NCI-H2196 treated with DMSO at 0.1 percent for 48 hours (cell line): ENCODE measurements around the gene CHRNB2.
A peak's percentile ranks its signal among the peaks of the same experiment; 100 is the strongest.

Source experiments
- DNase-seq: peaks from one replicate; lab custom pipeline; 2025; ENCODE audit not compliant: unreplicated experiment; lab: John Stamatoyannopoulos, UW

The CHRNB2 gene

DNA sequence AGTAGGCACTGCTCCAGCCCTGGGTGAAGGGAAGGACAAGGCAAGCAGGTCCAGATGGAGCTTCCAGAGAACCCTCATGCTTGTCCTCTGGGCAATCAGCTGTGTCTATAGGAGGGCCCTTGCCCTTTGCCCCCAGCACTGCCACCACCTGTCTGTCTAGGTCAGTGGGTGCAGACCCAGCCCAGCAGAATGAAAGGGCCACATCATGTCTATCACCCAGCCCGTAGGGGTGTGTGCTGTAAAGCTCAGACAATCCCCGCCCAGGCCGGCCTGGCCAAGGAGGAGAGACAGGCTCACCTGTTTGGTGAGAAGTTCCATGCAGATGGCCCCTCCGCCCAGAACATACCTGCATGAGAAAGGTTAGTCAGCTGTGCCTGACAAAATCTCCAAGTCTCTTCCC, 16.1 kb upstream of the CHRNB2 start:
- no peak for DNase-seq

DNA sequence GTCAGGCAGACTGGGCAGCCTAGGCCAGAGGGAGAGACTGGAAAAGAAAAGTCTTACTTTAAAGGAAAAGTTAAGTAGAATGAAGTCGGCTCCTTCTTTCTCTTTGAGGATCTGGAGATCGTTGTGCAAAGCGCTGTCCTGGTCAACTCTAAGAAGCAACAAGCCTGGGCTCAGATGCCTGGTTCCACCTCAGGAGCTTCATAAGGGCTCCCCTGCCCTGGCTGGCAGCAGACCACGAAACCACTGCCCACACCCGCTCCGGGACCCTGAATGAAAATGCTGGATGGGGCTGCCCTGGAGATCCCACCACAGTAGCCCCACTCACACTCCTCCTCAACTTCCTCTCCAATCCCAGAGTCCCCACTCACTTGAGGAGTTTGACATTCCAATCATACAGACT, 15.5 kb upstream of the CHRNB2 start:
- no peak for DNase-seq

DNA sequence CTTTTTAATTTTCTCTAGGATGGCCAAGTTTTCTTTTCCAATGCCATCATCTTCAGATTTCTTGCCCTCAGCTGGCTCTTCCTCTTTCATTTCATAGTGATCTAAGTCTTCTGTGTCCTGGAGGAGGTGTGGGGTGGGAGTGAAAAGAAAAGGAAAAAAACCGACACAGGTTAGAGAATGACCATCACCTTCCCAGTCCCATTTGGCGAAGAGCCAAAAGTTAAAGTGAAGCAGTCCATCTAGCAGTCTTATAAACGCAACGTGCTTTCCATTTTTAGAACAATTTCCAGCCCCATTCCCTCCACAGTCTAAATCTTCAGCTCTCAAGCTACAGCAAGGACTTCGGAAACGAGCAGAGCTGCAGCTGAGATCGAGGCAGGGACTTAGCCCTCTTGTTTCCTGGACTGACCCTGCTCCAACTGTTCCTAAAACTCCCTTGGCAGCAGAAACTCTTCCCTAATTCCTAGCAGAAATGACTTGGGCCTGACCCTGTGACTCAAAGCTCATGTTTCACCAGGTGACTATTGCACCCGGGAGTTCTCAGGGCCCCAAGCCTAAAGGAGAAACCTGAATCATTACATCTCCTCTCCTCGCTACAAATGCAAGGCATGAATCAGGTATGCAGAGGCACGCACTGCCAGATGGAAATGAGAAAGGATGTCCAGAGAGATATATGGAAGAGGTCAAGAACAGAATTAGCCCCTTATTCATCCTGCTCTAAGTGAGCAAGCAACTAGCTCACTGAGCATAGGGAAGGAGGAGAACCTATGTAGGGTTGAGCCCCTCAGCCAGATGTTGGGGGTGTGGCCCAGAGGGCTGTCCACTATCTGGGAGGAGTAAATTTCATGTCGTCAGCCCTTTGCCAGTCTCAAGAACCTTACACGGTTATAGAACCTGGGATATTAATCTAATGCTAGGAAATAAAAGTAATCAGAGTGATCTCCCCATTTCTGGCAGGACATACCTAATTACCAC, 14.2 kb upstream of the CHRNB2 start:
- DNase-seq = no peak

DNA sequence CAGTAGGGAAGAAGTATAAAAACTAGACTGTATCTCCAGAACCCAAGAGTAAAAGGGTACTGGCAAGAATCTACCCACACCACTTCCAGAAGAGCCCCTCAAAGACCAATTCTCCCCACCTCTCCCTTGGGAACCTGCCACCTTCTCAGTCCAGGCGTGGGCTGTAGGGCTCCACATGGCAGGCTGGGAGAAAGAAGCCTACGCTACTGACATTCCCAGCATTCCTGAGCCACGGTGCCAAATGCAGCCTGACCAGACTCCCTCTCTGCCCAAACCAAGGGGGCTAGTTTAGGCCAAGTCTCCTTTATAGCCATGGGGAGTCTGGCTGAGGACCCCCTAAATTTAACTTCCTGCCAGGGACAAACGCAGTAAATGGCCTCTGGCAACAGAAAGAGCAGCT, 11.2 kb upstream of the CHRNB2 start:
- no peak for DNase-seq

DNA sequence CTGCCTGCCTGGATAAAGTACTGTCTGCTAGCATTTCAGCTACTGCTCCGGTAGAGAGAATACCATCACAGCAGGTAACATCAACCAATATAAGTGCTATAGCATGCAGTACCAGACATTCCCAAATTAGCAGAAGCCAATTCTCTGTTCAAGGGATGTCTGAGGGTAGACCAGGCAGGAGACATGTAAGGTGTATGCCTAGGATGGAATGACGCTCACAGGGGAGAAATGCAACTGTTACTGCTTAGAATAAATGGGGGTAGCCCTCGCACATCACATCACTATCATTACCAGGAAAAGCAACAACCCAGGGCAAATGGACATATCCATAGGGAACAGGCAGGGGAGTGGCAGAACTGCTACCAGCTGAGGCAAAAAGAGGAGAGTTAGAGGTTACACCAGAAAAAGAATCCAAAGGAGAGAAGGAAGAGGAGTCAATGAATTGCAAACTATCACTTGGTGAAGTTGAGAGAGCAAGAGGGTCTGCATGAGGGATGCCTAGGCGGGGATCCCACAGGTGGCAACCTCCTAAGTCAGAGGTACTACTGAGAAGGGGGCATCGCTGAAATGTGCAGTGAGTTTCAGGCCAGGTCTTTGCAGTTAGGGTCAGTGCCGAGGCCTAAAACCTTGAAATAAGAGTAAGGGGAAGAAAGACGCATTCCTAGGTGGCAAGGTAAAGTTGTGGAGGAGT, 10.2 kb upstream of the CHRNB2 start:
- no peak for DNase-seq

DNA sequence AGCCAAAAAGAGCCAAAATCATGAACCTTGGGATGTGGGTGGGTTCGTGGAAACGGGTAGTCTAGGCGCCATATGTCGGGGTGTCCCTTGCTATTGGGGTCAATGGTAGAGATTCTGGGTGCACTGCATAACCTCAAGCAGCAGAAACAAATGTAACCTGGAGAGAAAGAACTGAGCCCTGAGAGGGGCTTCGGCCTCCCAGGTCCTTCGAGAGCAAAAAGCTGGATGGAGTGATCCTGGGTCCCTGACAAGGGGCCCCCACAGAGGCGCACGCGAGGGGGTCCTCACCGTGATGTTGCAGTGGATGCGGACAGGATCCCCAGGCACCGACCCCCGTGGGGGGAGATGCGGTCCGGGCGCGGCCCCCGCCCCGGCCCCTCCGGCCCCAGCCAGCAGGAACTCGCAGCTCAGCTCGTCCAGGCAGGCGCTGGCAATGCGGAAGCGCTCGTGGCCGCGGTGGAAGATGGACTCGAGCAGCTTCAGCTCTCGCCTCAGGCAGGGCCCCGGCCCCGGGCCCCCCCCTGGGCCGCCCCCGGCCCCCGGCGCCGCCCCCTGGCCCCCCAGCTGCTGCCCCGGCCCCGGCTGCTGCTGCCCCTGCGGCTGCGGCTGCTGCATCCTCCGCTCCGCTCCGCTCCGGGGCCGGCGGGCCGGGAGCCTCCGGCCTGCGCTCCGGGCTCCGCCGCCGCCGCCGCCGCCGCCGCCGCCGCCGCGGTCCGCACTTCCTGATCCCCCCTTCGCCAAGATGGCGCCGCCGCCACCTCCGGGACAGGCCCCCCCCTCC, 9.4 kb upstream of the CHRNB2 start, which contains the start of gene UBE2Q1:
TSS of gene UBE2Q1 (minus strand) at position 724 of the 781 bp plus-strand sequence. CDS start at position 615, 109 bp downstream.
- DNase-seq = no peak

DNA sequence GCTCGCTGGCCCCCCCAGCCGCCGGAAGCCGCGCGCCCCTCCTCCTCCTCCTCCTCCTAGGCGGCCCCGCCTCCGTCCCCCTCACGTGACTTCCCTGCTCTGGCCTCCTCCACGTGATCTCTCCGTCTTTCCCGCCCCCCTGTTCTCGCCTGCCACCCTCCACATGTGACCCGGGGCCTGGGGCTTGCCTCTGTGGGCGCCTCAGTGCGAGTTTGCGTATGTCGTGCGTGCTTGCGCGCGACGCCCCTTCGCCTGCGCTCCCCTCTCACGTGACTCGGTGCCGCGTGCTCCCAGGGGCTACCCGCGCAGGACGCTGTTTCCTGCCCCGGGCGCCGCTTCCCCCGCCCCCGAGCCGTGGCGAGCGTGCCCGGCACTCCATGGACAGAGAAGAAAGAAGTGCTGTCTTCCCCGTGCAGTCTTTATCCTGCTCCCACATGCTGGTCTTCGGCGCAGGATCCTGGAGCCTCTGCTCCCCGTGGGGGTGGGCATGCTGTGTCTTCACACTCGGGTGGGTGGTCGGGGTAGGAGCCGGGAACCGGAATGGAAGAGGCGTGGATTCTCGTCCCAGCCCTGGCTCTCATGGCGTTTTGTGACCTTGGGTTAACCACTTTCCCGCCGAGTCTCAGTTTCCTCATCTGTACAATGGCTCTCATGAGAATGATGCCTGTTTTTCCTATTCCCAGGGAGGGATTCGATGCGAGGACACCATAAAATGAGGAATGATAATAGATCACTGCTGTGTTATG, 8.7 kb upstream of the CHRNB2 start:
- peak; percentile 99 for DNase-seq

DNA sequence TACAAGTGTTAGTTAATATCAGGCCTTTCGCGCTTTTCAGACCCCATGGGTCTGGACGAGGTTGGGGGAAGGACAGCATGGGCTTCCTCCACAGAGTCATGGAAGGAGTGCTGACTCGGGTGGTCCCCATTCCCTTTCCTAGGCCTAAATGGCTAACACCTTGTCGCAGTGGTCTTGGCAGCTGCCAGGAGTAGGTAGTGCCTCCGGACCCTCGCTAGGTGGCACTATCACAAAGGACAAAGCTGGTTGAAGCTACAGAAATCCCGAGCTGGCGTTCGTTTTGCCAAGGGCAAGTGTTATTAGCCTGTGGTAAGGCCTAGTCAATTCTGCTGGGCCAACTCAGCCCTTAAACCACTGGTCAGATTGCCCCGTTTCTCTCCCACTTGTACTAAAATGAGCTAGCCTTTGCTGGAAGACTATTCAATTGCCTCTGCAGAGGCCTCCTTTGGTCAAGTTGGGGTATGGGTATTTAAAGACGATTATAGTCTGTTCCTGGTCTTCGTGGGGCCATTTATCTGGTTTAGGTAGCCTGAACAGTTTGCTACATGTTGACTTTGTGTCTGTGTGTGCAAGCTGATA, 8.0 kb upstream of the CHRNB2 start:
- DNase-seq = peak; percentile 89

DNA sequence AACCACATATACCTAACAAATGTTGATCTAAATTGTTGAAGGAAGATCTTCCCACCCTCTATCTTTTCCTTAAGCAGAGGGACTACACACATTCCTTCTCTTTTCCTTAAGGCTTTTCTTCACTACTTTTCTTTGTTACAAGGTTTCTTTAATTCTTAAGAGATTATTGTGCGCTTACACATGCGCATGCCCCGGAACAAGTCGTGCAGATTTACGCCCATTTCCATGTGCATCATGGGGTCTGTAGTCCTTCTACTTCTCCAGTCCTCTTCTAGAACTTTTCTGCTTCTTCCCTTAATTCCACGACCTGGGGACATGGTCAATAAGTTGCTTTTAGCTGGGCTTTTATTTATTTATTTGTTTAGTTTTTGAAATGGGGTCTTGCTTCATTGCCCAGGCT, 1.7 kb upstream of the CHRNB2 start:
- DNase-seq = no peak

DNA sequence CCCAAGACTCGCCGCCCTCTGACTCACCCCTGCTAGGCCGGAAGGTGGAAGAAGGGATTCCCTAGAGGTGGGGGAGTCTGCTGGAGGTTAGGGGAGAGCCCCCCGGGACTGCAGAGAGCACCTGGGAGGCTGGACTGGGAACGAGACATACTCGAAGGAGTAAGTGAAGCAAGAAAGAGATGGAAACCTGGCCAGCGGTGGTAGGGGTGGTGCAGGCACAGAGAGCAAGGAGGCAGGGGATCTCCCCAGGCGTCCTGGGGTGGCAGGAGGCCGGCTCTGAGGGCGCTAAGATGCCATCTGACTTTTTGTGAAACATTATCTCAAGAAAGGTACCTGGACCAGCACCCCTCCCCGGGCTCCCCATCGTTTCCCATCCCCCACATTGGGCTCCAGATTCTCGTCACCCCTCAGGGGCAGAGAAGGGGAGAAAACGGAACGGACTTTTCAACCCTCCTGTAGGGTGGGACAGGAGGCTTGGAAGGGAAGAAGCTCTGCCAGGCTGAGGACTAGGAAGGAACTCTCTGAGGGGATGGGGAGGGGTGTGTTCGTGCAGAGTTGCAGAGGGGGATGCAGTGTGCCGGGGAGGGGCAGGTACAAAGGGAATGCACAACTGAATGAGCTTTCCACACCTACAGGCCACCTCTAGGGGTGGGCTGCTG, 708 bp downstream of the CHRNB2 start:
- DNase-seq = no peak

DNA sequence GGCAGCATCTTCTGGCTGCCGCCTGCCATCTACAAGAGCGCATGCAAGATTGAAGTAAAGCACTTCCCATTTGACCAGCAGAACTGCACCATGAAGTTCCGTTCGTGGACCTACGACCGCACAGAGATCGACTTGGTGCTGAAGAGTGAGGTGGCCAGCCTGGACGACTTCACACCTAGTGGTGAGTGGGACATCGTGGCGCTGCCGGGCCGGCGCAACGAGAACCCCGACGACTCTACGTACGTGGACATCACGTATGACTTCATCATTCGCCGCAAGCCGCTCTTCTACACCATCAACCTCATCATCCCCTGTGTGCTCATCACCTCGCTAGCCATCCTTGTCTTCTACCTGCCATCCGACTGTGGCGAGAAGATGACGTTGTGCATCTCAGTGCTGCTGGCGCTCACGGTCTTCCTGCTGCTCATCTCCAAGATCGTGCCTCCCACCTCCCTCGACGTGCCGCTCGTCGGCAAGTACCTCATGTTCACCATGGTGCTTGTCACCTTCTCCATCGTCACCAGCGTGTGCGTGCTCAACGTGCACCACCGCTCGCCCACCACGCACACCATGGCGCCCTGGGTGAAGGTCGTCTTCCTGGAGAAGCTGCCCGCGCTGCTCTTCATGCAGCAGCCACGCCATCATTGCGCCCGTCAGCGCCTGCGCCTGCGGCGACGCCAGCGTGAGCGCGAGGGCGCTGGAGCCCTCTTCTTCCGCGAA, 3.8 kb downstream of the CHRNB2 start:
- DNase-seq = no peak

DNA sequence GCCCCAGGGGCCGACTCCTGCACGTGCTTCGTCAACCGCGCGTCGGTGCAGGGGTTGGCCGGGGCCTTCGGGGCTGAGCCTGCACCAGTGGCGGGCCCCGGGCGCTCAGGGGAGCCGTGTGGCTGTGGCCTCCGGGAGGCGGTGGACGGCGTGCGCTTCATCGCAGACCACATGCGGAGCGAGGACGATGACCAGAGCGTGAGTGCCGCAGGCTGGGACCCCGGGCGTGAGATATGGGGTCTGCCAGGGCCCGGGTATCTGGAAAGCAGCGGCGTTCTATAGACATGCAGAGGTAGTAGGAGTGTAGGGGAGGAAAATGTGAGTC, 4.3 kb downstream of the CHRNB2 start:
- no peak for DNase-seq

DNA sequence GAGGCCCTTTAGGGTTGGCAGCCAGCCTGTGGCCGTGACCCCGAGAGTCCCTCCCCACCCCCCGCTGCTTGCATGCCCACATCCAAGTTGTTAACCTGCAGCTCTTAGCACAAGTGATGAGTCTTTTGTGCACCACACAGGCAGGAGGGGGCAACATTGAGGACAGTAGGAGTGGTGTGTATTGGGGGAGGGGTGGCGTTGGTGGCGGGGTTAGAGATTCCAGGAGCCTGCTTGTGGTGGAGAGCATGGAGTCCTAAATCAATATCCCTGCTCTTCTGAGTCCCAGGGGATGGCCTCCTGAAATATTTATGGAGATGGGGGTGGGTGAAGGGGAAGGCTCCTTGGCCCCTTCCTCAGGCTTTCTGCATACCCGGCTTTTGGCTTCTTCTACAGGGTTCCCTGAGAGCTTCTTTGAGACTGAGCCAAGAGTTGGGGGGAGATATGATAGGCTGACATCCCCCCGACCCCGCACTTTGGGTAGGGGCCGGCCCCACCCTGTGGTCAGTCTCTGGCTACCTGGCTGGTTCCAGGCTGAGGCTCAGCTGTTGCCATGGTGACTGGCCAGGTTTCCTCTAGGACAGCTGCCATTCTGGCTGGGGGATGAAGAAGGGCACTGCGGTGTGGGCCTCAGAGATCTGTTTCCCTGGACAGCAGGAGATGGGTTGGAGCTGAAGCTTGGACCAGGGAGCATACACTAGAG, 5.0 kb downstream of the CHRNB2 start:
- no peak for DNase-seq

DNA sequence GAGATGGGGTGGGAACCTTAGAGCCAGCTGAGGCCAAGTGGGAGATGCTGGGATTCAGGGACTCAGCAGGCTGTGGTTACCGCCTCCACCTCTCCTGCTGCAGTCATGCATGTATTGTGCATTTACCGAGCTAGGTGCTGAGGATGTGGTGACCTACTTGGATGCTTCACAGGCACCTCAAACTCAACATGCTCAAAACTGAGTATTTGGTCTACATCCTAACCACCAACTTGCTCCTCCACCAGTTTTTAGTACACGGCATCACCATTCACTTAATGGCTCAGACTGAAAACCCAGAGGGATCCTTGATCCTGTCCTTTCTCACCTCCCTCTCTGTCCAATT, 5.6 kb downstream of the CHRNB2 start:
- DNase-seq = no peak

DNA sequence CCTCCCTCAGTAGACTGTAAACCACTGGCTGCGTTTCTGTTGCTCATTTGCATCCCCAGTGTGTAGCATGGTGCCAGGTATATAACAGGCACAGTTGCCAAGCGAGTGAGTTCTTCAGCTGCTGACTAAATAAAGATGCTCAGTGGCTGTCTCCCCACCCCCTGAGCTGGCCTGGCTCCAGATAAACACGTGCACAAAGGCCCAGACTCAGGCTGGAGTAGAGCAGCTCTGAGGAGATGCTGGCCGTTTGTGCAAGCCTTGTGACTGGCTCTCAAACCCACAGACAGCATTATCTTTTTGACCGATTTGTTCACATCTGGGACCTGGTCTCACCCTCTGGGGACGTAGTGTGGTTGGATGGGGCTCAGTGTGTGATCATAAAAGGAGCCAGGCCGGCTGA, 7.1 kb downstream of the CHRNB2 start:
- peak; percentile 63 for DNase-seq

DNA sequence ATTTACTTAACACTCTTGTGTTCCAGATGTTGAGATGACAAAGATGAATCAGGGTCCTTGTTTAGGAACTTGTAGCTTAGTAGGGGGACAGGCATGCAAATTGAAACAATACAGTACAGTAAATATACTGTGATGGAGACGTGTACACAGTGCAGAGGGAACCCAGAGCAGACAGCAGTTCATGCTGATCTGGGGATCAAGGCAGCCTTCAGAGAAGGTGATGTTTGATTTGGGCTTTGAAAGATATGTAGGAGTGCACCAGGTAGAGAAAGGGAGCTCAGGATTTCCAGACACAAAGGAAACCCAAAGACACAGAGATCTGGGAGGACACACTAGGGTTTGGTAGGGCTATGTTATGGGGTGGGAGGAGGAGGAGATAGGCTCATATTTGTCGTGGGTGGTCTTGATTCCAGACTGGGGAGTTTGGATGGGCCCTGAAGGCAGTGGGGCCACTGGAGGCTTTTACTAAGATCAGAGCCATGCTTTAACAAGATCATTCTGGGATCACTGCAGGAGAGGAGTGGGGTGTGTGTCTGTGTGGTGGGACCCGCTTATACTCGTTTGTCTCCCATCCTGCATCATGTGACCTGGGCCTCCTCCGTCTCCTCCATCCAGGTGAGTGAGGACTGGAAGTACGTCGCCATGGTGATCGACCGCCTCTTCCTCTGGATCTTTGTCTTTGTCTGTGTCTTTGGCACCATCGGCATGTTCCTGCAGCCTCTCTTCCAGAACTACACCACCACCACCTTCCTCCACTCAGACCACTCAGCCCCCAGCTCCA, 7.8 kb downstream of the CHRNB2 start:
- no peak for DNase-seq

DNA sequence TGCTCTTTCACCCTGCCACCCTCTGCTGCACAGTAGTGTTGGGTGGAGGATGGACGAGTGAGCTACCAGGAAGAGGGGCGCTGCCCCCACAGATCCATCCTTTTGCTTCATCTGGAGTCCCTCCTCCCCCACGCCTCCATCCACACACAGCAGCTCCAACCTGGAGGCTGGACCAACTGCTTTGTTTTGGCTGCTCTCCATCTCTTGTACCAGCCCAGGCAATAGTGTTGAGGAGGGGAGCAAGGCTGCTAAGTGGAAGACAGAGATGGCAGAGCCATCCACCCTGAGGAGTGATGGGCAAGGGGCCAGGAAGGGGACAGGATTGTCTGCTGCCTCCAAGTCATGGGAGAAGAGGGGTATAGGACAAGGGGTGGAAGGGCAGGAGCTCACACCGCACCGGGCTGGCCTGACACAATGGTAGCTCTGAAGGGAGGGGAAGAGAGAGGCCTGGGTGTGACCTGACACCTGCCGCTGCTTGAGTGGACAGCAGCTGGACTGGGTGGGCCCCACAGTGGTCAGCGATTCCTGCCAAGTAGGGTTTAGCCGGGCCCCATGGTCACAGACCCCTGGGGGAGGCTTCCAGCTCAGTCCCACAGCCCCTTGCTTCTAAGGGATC, 8.5 kb downstream of the CHRNB2 start:
- no peak for DNase-seq
